GM10248 (cell line): Measurements from ENCODE around the gene G6PC2.

ENCODE experiments used
- CTCF ChIA-PET: fragments of 300-600 bp; sonication (Branson Sonifier 250); formaldehyde crosslinking; extraction: SDS; loops from one replicate; lab custom pipeline; 2021; ENCODE audit warnings: antibody characterized with exemption; lab: Yijun Ruan, JAX
- POLR2A ChIA-PET: fragments of 350-650 bp; sonication (Branson Sonifier 250); formaldehyde crosslinking; extraction: SDS; loops from one replicate; lab custom pipeline; 2020; ENCODE audit warnings: antibody characterized with exemption; lab: Yijun Ruan, JAX
- DNase-seq: peaks from one replicate; pipeline ENCODE4 v3.0.0; 2012; ENCODE audit errors: extremely low spot score
- CTCF ChIP-seq: IDR thresholded peaks from 2 replicates; pipeline ENCODE4 v1.5.1; 2012; ENCODE audit warnings: mild to moderate bottlenecking, low read depth; ENCODE audit errors: extremely low read depth, missing control alignments, control extremely low read depth

G6PC2 gene

GRCh38 chr2:168890006-168890782, 10.9 kb upstream of the G6PC2 start, which contains the start of gene SPC25:
Gene SPC25 (minus strand): TSS chr2:168890430. CDS start chr2:168889519, 911 bp downstream.
- POLR2A ChIA-PET, result no interaction called here
- CTCF ChIA-PET, result interaction anchor here (1.7 kb wide), 1 partner anchor 11 kb away, joined by 3 read pairs; no protein-coding TSS in a partner anchor
- peak; percentile 95 for DNase-seq
- TF ChIP-seq CTCF, result no peak

- no peak for DNase-seq
- POLR2A ChIA-PET, result no interaction called here
- no peak for TF ChIP-seq CTCF
- CTCF ChIA-PET, result interaction anchor here (1.7 kb wide), 1 partner anchor 13 kb away, joined by 3 read pairs; no protein-coding TSS in a partner anchor
These were observed 8.8 kb upstream of the G6PC2 start for GRCh38 chr2:168892327-168892726.

- TF ChIP-seq CTCF, result no peak
- no peak for DNase-seq
- ChIA-PET POLR2A (no interaction called here), CTCF (no interaction called here)
These were observed 7.0 kb upstream of the G6PC2 start for GRCh38 chr2:168894101-168894500.

- POLR2A ChIA-PET, result no interaction called here
- DNase-seq, result no peak
- TF ChIP-seq CTCF, result no peak
- CTCF ChIA-PET, result no interaction called here
These were observed 6.4 kb upstream of the G6PC2 start for GRCh38 chr2:168894720-168895119.

- TF ChIP-seq CTCF, result no peak
- CTCF ChIA-PET, result no interaction called here
- POLR2A ChIA-PET, result no interaction called here
- no peak for DNase-seq
These were observed 5.3 kb upstream of the G6PC2 start for GRCh38 chr2:168895771-168896170.

- no peak for TF ChIP-seq CTCF
- DNase-seq, result no peak
- ChIA-PET POLR2A (no interaction called here), CTCF (no interaction called here)
These were observed 4.3 kb upstream of the G6PC2 start for GRCh38 chr2:168896783-168897182.
